Central memory CD8-positive, alpha-beta T cell (primary cell): ENCODE data around the gene LAMTOR1.
A peak's percentile ranks its signal among the peaks of the same experiment; 100 is the strongest.
"Not testable (repeated sequence)": the region's sequence is repeated elsewhere in the genome, so short reads cannot be mapped to it uniquely, and the experiment has no call there.

Source experiments
- ATAC-seq: fragments of 150-1000 bp; cut with Tn5 transposase; replicated peaks from 2 replicates; pipeline ENCODE4 v1.10.0; 2022; ENCODE audit warnings: mild to moderate bottlenecking, moderate FRiP score, moderate number of reproducible peaks; ENCODE audit not compliant: poor library complexity, severe bottlenecking; ENCODE audit errors: extremely low read depth
- DNase-seq, 2 donors: peaks; one replicate each; pipeline ENCODE4 v3.0.0; 2021; ENCODE audit warnings: low spot score in 2 of 2
- H3K27ac Mint-ChIP-seq: one replicate; pipeline ENCODE4 v1.8.0; 2022; ENCODE audit warnings: low read depth, mild to moderate bottlenecking, moderate library complexity, mixed read lengths
- H3K27me3 Mint-ChIP-seq: one replicate; pipeline ENCODE4 v1.8.0; 2022; ENCODE audit warnings: mixed read lengths
- H3K36me3 Mint-ChIP-seq: one replicate; pipeline ENCODE4 v1.8.0; 2022; ENCODE audit warnings: mild to moderate bottlenecking, moderate library complexity, mixed read lengths; ENCODE audit not compliant: insufficient read depth
- H3K4me1 Mint-ChIP-seq: one replicate; pipeline ENCODE4 v1.8.0; 2022; ENCODE audit warnings: mixed read lengths
- H3K4me3 Mint-ChIP-seq: one replicate; pipeline ENCODE4 v1.8.0; 2022; ENCODE audit warnings: mild to moderate bottlenecking, moderate library complexity, mixed read lengths
- H3K9me3 Mint-ChIP-seq: one replicate; pipeline ENCODE4 v1.8.0; 2022; ENCODE audit warnings: mixed read lengths

The LAMTOR1 gene

GRCh38 chr11:72102946-72103753, at the start of gene LAMTOR1:
Gene LAMTOR1, minus strand, starts transcription at chr11:72103297. Its CDS starts 73 bp downstream, at chr11:72103224.
- Mint-ChIP-seq H3K9me3 (no peaks in the 10 kb centered on the region), H3K27ac (peak within 1 kb of the TSS; percentile 86), H3K4me1 (peaks cover 40% of the 10 kb centered on the region), H3K27me3 (no peaks in the 10 kb centered on the region), H3K36me3 (peaks cover 13% of the 10 kb centered on the region), H3K4me3 (peak within 1 kb of the TSS; percentile 81)
- peak; percentile 98 for ATAC-seq
- peak; percentile 95 to 96 for DNase-seq

- DNase-seq (no peak), ATAC-seq (no peak)
- H3K9me3 Mint-ChIP-seq, result no peaks in the 10 kb centered on the region
- H3K27ac Mint-ChIP-seq, result no peak overlapping the region
- H3K4me3 Mint-ChIP-seq, result no peak overlapping the region
- no peaks in the 10 kb centered on the region for H3K36me3 Mint-ChIP-seq
- no peaks in the 10 kb centered on the region for H3K4me1 Mint-ChIP-seq
- peaks cover 25% of the 10 kb centered on the region for H3K27me3 Mint-ChIP-seq
Measured at GRCh38 chr11:72150882-72151281, 47.8 kb upstream of the LAMTOR1 start.

- ATAC-seq (no peak), DNase-seq (no peak)
- H3K4me1 Mint-ChIP-seq, result peaks cover 4% of the 10 kb centered on the region
- no peaks in the 10 kb centered on the region for H3K36me3 Mint-ChIP-seq
- H3K27me3 Mint-ChIP-seq, result no peaks in the 10 kb centered on the region
- no peaks in the 10 kb centered on the region for H3K9me3 Mint-ChIP-seq
- H3K4me3 Mint-ChIP-seq, result no peak overlapping the region
- no peak overlapping the region for H3K27ac Mint-ChIP-seq
Measured at GRCh38 chr11:72146625-72147024, 43.5 kb upstream of the LAMTOR1 start.

GRCh38 chr11:72144807-72145565, 41.9 kb upstream of the LAMTOR1 start:
- Mint-ChIP-seq H3K4me3 (no peak overlapping the region), H3K27ac (no peak overlapping the region)
- ATAC-seq, result no peak

GRCh38 chr11:72142543-72142942, 39.4 kb upstream of the LAMTOR1 start:
- not testable (repeated sequence) for H3K9me3 Mint-ChIP-seq, H3K4me1 Mint-ChIP-seq, DNase-seq, H3K27me3 Mint-ChIP-seq, ATAC-seq, H3K4me3 Mint-ChIP-seq, H3K27ac Mint-ChIP-seq, H3K36me3 Mint-ChIP-seq

More at GRCh38 chr11:72144807-72145565, 41.9 kb upstream of the LAMTOR1 start:
- no peaks in the 10 kb centered on the region for H3K9me3 Mint-ChIP-seq
- no peak for DNase-seq
- no peaks in the 10 kb centered on the region for H3K36me3 Mint-ChIP-seq
- peaks cover 4% of the 10 kb centered on the region for H3K4me1 Mint-ChIP-seq
- H3K27me3 Mint-ChIP-seq, result peaks cover 3% of the 10 kb centered on the region

GRCh38 chr11:72142086-72142485, 39.0 kb upstream of the LAMTOR1 start:
- not testable (repeated sequence) for ATAC-seq, H3K36me3 Mint-ChIP-seq, H3K4me1 Mint-ChIP-seq, H3K4me3 Mint-ChIP-seq, DNase-seq, H3K9me3 Mint-ChIP-seq, H3K27me3 Mint-ChIP-seq, H3K27ac Mint-ChIP-seq

- no peak overlapping the region for H3K27ac Mint-ChIP-seq
- H3K9me3 Mint-ChIP-seq, result no peaks in the 10 kb centered on the region
- H3K36me3 Mint-ChIP-seq, result no peaks in the 10 kb centered on the region
- ATAC-seq, result no peak
- H3K4me3 Mint-ChIP-seq, result no peak overlapping the region
- H3K4me1 Mint-ChIP-seq, result peaks cover 4% of the 10 kb centered on the region
- DNase-seq, result no peak
- H3K27me3 Mint-ChIP-seq, result peaks cover 9% of the 10 kb centered on the region
Measured at GRCh38 chr11:72141066-72141465, 38.0 kb upstream of the LAMTOR1 start.

- DNase-seq, result no peak
- H3K27ac Mint-ChIP-seq, result no peak overlapping the region
- no peaks in the 10 kb centered on the region for H3K9me3 Mint-ChIP-seq
- no peak overlapping the region for H3K4me3 Mint-ChIP-seq
- peaks cover 4% of the 10 kb centered on the region for H3K4me1 Mint-ChIP-seq
- peaks cover 9% of the 10 kb centered on the region for H3K27me3 Mint-ChIP-seq
- no peaks in the 10 kb centered on the region for H3K36me3 Mint-ChIP-seq
- ATAC-seq, result no peak
Measured at GRCh38 chr11:72140661-72141060, 37.6 kb upstream of the LAMTOR1 start.

GRCh38 chr11:72139500-72139899, 36.4 kb upstream of the LAMTOR1 start:
- no peak overlapping the region for H3K4me3 Mint-ChIP-seq
- H3K4me1 Mint-ChIP-seq, result peaks cover 4% of the 10 kb centered on the region
- peaks cover 9% of the 10 kb centered on the region for H3K27me3 Mint-ChIP-seq
- ATAC-seq, result no peak
- H3K36me3 Mint-ChIP-seq, result no peaks in the 10 kb centered on the region
- H3K9me3 Mint-ChIP-seq, result no peaks in the 10 kb centered on the region
- H3K27ac Mint-ChIP-seq, result no peak overlapping the region
- DNase-seq, result no peak

GRCh38 chr11:72138821-72139390, 35.8 kb upstream of the LAMTOR1 start:
- DNase-seq, result no peak
- Mint-ChIP-seq H3K9me3 (no peaks in the 10 kb centered on the region), H3K27ac (no peak overlapping the region), H3K27me3 (peaks cover 10% of the 10 kb centered on the region), H3K4me1 (peaks cover 2% of the 10 kb centered on the region), H3K4me3 (no peak overlapping the region), H3K36me3 (no peaks in the 10 kb centered on the region)
- no peak for ATAC-seq

- H3K9me3 Mint-ChIP-seq, result no peaks in the 10 kb centered on the region
- no peak overlapping the region for H3K27ac Mint-ChIP-seq
- no peaks in the 10 kb centered on the region for H3K36me3 Mint-ChIP-seq
- no peak for DNase-seq
- H3K4me1 Mint-ChIP-seq, result no peaks in the 10 kb centered on the region
- H3K4me3 Mint-ChIP-seq, result no peak overlapping the region
- H3K27me3 Mint-ChIP-seq, result peaks cover 22% of the 10 kb centered on the region
- ATAC-seq, result no peak
Measured at GRCh38 chr11:72136684-72137262, 33.7 kb upstream of the LAMTOR1 start.

GRCh38 chr11:72135891-72136683, 33.0 kb upstream of the LAMTOR1 start:
- no peaks in the 10 kb centered on the region for H3K4me1 Mint-ChIP-seq
- no peaks in the 10 kb centered on the region for H3K36me3 Mint-ChIP-seq
- H3K4me3 Mint-ChIP-seq, result no peak overlapping the region
- ATAC-seq, result no peak
- DNase-seq, result no peak
- H3K27me3 Mint-ChIP-seq, result peaks cover 22% of the 10 kb centered on the region
- no peak overlapping the region for H3K27ac Mint-ChIP-seq
- H3K9me3 Mint-ChIP-seq, result no peaks in the 10 kb centered on the region
